ENCODE data around the gene RETREG3.
A peak's percentile ranks its signal among the peaks of the same experiment; 100 is the strongest.

RETREG3 gene

GRCh38 chr17:42574463-42574862 is 34.7 kb downstream of the RETREG3 start:
- DNase-seq, result no peak
- TF ChIP-seq CTCF (IDR thresholded peaks at IDR 0.05; ENCODE audit: low read depth, low read length), result no peak
- H3K36me3 ChIP-seq, result peaks cover 57% of the 10 kb centered on the region
- H3K9me3 ChIP-seq, result no peaks in the 10 kb centered on the region
- no peaks in the 10 kb centered on the region for H3K27me3 ChIP-seq
- no peaks in the 10 kb centered on the region; the same call in none of the 2 replicates for H3K4me1 ChIP-seq
- H3K4me3 ChIP-seq (ENCODE audit: low read depth, low read length), result no peak overlapping the region

GRCh38 chr17:42573095-42573494 is 36.1 kb downstream of the RETREG3 start:
- no peaks in the 10 kb centered on the region; the same call in none of the 2 replicates for H3K4me1 ChIP-seq
- DNase-seq, result no peak
- TF ChIP-seq CTCF (IDR thresholded peaks at IDR 0.05; ENCODE audit: low read depth, low read length), result no peak
- no peaks in the 10 kb centered on the region for H3K27me3 ChIP-seq
- no peaks in the 10 kb centered on the region for H3K9me3 ChIP-seq
- no peak overlapping the region for H3K4me3 ChIP-seq (ENCODE audit: low read depth, low read length)
- H3K36me3 ChIP-seq, result peaks cover 69% of the 10 kb centered on the region

- no peak for TF ChIP-seq CTCF (IDR thresholded peaks at IDR 0.05; ENCODE audit: low read depth, low read length)
- H3K36me3 ChIP-seq, result peaks cover 69% of the 10 kb centered on the region
- H3K27me3 ChIP-seq, result no peaks in the 10 kb centered on the region
- H3K4me3 ChIP-seq (ENCODE audit: low read depth, low read length), result no peak overlapping the region
- H3K4me1 ChIP-seq, result no peaks in the 10 kb centered on the region; the same call in 1 of the 2 replicates
- DNase-seq, result no peak
- H3K9me3 ChIP-seq, result no peaks in the 10 kb centered on the region
Observed at GRCh38 chr17:42571435-42572225, 37.5 kb downstream of the RETREG3 start.

- no peaks in the 10 kb centered on the region for H3K27me3 ChIP-seq
- DNase-seq, result no peak
- H3K9me3 ChIP-seq, result no peaks in the 10 kb centered on the region
- no peak for TF ChIP-seq CTCF (IDR thresholded peaks at IDR 0.05; ENCODE audit: low read depth, low read length)
- no peak overlapping the region for H3K4me3 ChIP-seq (ENCODE audit: low read depth, low read length)
- no peaks in the 10 kb centered on the region; the same call in none of the 2 replicates for H3K4me1 ChIP-seq
- H3K36me3 ChIP-seq, result peaks cover 72% of the 10 kb centered on the region
Observed at GRCh38 chr17:42568341-42569111, 40.6 kb downstream of the RETREG3 start.

- no peaks in the 10 kb centered on the region for H3K9me3 ChIP-seq
- DNase-seq, result peak; percentile 96
- H3K36me3 ChIP-seq, result peaks cover 59% of the 10 kb centered on the region
- H3K27me3 ChIP-seq, result no peaks in the 10 kb centered on the region
- no peak for TF ChIP-seq CTCF (IDR thresholded peaks at IDR 0.05; ENCODE audit: low read depth, low read length)
- H3K4me3 ChIP-seq (ENCODE audit: low read depth, low read length), result peak within 1 kb of the TSS; percentile 88
- no peaks in the 10 kb centered on the region; the same call in none of the 2 replicates for H3K4me1 ChIP-seq
Observed at GRCh38 chr17:42566883-42567573, 42.1 kb downstream of the RETREG3 start, which contains the start of gene MLX. MLX (plus strand) TSS chr17:42567100; CDS start chr17:42567125, 25 bp downstream.

Data from BE2C (cell line).